ENCODE results near the gene TUBB2B.

DNA sequence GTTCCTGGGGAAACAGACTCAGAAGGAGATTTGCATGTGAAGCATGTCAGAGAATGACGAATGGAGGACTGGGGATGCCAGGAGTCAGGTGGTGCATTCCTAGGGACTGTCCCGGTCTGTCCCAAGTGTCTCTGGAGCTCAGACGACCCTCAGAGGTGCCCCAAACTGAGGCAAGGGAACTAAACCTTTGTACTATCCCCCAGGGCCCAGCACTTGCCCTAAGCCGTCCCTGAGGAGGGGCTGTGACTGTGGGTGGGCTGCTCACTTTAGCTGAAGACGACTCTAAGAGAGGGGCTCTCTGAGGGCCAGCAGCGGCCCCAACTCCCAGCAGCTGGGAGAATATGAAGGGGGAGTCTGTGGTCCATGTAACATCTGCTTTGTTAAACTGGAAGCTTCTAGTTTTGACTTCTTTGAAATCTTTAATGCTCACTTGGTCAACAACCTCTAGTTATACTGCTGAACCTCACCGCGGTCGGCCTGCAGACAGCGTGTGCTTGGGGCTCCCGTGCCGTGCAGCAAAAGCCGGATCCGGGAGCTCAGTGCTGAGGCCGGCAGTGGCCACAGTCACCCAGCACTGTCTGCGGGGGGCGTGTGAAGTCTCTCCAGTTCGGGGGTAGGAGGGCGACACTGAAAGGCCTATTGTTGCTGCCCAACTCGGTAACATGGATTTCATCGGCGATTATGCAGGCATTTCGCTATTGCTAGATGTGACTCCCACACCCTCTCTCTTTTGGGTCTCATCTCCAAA lies 34.2 kb downstream of the TUBB2B start:
- no peak for TF ChIP-seq EZH2 (IDR thresholded peaks at IDR 0.05; ENCODE audit: borderline replicate concordance, low read depth, low read length, poor library complexity, severe bottlenecking)
- TF ChIP-seq, protein P1, sequence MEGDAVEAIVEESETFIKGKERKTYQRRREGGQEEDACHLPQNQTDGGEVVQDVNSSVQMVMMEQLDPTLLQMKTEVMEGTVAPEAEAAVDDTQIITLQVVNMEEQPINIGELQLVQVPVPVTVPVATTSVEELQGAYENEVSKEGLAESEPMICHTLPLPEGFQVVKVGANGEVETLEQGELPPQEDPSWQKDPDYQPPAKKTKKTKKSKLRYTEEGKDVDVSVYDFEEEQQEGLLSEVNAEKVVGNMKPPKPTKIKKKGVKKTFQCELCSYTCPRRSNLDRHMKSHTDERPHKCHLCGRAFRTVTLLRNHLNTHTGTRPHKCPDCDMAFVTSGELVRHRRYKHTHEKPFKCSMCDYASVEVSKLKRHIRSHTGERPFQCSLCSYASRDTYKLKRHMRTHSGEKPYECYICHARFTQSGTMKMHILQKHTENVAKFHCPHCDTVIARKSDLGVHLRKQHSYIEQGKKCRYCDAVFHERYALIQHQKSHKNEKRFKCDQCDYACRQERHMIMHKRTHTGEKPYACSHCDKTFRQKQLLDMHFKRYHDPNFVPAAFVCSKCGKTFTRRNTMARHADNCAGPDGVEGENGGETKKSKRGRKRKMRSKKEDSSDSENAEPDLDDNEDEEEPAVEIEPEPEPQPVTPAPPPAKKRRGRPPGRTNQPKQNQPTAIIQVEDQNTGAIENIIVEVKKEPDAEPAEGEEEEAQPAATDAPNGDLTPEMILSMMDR (conservative IDR thresholded peaks at IDR 0.05; ENCODE audit: low read depth, low read length) = no peak

Data from A673 (cell line).